ENCODE results near the gene AKT1S1.

AKT1S1 gene

GRCh38 chr19:49851456-49852259 is 25.5 kb downstream of the AKT1S1 start:
- peak overlapping the region; percentile 67 for H3K4me3 ChIP-seq (ENCODE audit: low read depth, low read length)
- TF ChIP-seq, protein P1, sequence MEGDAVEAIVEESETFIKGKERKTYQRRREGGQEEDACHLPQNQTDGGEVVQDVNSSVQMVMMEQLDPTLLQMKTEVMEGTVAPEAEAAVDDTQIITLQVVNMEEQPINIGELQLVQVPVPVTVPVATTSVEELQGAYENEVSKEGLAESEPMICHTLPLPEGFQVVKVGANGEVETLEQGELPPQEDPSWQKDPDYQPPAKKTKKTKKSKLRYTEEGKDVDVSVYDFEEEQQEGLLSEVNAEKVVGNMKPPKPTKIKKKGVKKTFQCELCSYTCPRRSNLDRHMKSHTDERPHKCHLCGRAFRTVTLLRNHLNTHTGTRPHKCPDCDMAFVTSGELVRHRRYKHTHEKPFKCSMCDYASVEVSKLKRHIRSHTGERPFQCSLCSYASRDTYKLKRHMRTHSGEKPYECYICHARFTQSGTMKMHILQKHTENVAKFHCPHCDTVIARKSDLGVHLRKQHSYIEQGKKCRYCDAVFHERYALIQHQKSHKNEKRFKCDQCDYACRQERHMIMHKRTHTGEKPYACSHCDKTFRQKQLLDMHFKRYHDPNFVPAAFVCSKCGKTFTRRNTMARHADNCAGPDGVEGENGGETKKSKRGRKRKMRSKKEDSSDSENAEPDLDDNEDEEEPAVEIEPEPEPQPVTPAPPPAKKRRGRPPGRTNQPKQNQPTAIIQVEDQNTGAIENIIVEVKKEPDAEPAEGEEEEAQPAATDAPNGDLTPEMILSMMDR (IDR thresholded peaks at IDR 0.05; ENCODE audit: insufficient read depth, low read depth, low read length, missing control alignments): no peak
- DNase-seq (ENCODE audit: low read depth): no peak

GRCh38 chr19:49850487-49851342 is 26.4 kb downstream of the AKT1S1 start, which contains the start of gene PTOV1:
Gene PTOV1, plus strand, starts transcription at chr19:49851159.
- TF ChIP-seq, protein P1 (IDR thresholded peaks at IDR 0.05; ENCODE audit: insufficient read depth, low read depth, low read length, missing control alignments): no peak
- H3K4me3 ChIP-seq (ENCODE audit: low read depth, low read length): peak within 1 kb of the TSS; percentile 67
- DNase-seq (ENCODE audit: low read depth): peak; percentile 94

DNA sequence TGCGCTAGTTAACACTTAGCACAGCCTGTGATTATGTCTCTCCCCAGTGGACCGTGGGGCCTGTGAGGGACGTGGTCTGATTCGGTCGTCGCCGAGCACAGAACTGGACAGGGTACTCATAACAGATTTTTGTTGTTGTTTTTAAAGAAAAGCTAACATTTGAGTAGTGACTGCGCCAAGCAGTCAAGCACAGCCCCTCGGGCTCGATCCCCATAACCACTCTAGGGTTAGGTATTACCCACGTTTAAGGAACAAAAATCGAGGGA is 27.0 kb downstream of the AKT1S1 start:
- DNase-seq (ENCODE audit: low read depth): no peak
- H3K4me3 ChIP-seq (ENCODE audit: low read depth, low read length): peak overlapping the region; percentile 56
- TF ChIP-seq, protein P1 (IDR thresholded peaks at IDR 0.05; ENCODE audit: insufficient read depth, low read depth, low read length, missing control alignments): no peak

- H3K4me3 ChIP-seq (ENCODE audit: low read depth, low read length): no peak overlapping the region
- TF ChIP-seq, protein P1 (IDR thresholded peaks at IDR 0.05; ENCODE audit: insufficient read depth, low read depth, low read length, missing control alignments): no peak
- no peak for DNase-seq (ENCODE audit: low read depth)
Observed at GRCh38 chr19:49849433-49850220, 27.5 kb downstream of the AKT1S1 start.

- DNase-seq (ENCODE audit: low read depth): peak; percentile 75
- TF ChIP-seq, protein P1 (IDR thresholded peaks at IDR 0.05; ENCODE audit: insufficient read depth, low read depth, low read length, missing control alignments): no peak
Observed at GRCh38 chr19:49848938-49849337, 28.2 kb downstream of the AKT1S1 start.

GRCh38 chr19:49847731-49848696 is 29.1 kb downstream of the AKT1S1 start:
- DNase-seq (ENCODE audit: low read depth): no peak
- TF ChIP-seq, protein P1 (IDR thresholded peaks at IDR 0.05; ENCODE audit: insufficient read depth, low read depth, low read length, missing control alignments): no peak

More at GRCh38 chr19:49848938-49849337, 28.2 kb downstream of the AKT1S1 start:
- no peak overlapping the region for H3K4me3 ChIP-seq (ENCODE audit: low read depth, low read length)

More at GRCh38 chr19:49847731-49848696, 29.1 kb downstream of the AKT1S1 start:
- H3K4me3 ChIP-seq (ENCODE audit: low read depth, low read length): no peak overlapping the region

Data from GM12865 (cell line).